VCaP (cell line): ENCODE measurements around the gene CASKIN2.

Experiments
- H3K27ac ChIP-seq: fragments of 450-650 bp; 2 replicates; pipeline ENCODE4 v1.5.1; 2017
- CTCF ChIP-seq: fragments of 450-650 bp; conservative IDR thresholded peaks from 2 replicates; pipeline ENCODE4 v1.5.1; 2017; ENCODE audit warnings: mild to moderate bottlenecking, moderate library complexity

CASKIN2 gene

GRCh38 chr17:75490173-75490743, 25.1 kb downstream of the CASKIN2 start:
- TF ChIP-seq CTCF = no peak
- no peak overlapping the region for H3K27ac ChIP-seq

GRCh38 chr17:75489511-75489955, 25.8 kb downstream of the CASKIN2 start:
- no peak for TF ChIP-seq CTCF
- H3K27ac ChIP-seq = no peak overlapping the region

DNA sequence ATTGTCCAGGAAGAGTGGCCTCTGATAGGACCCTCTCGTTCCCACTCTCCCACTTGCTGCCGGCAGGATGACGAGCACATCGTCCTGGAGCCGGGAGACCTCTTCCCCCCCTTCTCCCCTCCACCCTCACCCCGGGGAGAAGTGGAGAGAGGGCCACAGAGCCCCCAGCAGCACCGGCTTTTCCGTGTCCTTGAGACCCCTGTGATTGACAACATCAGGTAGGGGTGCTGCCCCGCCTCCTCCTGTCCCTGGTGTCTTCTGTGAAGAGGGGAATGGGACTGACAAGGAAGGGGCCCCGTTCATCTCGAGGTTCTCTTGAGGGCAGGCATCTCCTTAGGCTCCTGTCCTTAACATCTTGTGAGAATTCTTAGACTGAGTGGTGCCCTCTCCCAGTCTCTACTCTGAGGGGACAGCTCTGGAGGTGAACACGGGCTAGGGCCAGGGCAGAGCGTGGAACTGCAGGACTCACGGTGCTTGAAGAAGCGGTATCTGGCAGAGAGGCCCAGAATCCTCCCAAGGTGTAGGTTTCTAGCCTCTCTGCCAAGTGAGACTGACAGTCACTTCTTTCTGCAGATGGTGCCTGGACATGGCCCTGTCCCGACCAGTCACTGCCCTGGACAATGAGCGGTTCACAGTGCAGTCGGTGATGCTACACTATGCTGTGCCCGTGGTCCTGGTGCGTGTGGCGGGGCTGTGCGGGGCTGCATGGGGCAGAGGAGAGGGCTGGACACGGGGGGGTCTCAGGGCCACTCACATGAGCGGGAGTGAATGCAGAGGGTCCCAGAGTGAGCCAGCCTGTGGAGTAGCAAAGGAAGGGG, 26.4 kb downstream of the CASKIN2 start:
- TF ChIP-seq CTCF = no peak
- no peak overlapping the region for H3K27ac ChIP-seq

GRCh38 chr17:75487351-75488070, 27.8 kb downstream of the CASKIN2 start:
- TF ChIP-seq CTCF = no peak
- H3K27ac ChIP-seq = no peak overlapping the region

DNA sequence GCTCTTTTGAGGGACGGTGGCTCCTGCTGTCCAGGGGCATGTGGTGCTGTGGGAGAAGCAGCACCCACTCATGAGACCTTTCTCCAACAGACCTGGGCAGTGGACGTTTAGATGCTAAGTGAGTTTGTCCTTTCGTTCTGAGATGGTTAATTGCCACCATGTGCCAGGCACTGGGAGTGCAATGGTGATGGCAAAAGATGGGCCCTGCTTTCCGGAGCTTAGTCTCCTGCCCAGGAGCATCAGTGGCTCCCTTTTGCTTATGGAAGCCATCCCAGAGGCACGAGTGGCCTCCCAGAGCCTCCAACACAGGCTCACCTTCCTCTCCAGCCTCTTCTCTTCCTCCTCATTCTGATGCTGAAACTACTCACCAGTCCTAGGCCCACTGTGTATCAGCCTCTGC, 28.4 kb downstream of the CASKIN2 start:
- TF ChIP-seq CTCF = no peak
- no peak overlapping the region for H3K27ac ChIP-seq

DNA sequence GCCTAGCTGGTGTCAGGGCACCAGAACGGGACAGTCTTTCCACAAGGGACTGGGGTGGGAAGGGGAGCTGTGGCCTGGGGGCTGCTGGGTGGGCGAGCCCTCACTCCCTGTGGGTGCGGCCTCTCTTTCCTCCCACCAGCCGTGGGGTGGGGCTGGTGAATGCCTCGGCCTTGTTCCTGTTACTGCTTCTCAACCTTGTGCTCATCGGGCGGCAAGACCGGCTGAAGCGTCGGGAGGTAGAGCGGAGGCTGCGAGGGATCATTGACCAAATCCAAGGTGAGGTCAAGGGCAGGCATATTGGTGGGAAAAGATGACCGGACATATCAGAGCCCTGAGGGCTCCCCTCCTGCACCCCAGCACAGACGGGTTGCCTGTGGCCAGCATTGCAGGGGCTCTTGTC, 29.2 kb downstream of the CASKIN2 start:
- TF ChIP-seq CTCF = no peak
- H3K27ac ChIP-seq = no peak overlapping the region

GRCh38 chr17:75485688-75486087, 29.6 kb downstream of the CASKIN2 start:
- no peak overlapping the region for H3K27ac ChIP-seq
- TF ChIP-seq CTCF = no peak
